HEK293T (cell line): ENCODE results near the gene RTTN.

ENCODE experiments used
- ARNT ChIP-seq: fragments of 450-650 bp; IDR thresholded peaks from 2 replicates; pipeline ENCODE4 v1.6.1; 2017; ENCODE audit warnings: mild to moderate bottlenecking
- BHLHE40 ChIP-seq: fragments of 450-650 bp; IDR thresholded peaks from 2 replicates; pipeline ENCODE4 v1.6.1; 2016; ENCODE audit warnings: mild to moderate bottlenecking, moderate library complexity, borderline replicate concordance
- ELF4 ChIP-seq: fragments of 450-650 bp; IDR thresholded peaks from 2 replicates; pipeline ENCODE4 v1.6.1; 2017; ENCODE audit warnings: antibody characterized with exemption
- FOXA1 ChIP-seq: fragments of 450-650 bp; IDR thresholded peaks from 2 replicates; pipeline ENCODE4 v1.6.1; 2016; ENCODE audit warnings: mild to moderate bottlenecking
- FOXK2 ChIP-seq: fragments of 450-650 bp; IDR thresholded peaks from 2 replicates; pipeline ENCODE4 v1.6.1; 2016; ENCODE audit warnings: mild to moderate bottlenecking
- FOXM1 ChIP-seq: fragments of 450-650 bp; IDR thresholded peaks from 2 replicates; pipeline ENCODE4 v1.6.1; 2017; ENCODE audit warnings: mild to moderate bottlenecking, borderline replicate concordance
- HDGF ChIP-seq: fragments of 450-650 bp; IDR thresholded peaks from 2 replicates; pipeline ENCODE4 v1.6.1; 2017; ENCODE audit warnings: antibody characterized with exemption, borderline replicate concordance
- LEF1 ChIP-seq: fragments of 450-650 bp; IDR thresholded peaks from 2 replicates; pipeline ENCODE4 v1.6.1; 2017; ENCODE audit warnings: mild to moderate bottlenecking, borderline replicate concordance
- NFRKB ChIP-seq: fragments of 450-650 bp; IDR thresholded peaks from 2 replicates; pipeline ENCODE4 v1.6.1; 2016; ENCODE audit warnings: mild to moderate bottlenecking, moderate library complexity
- PKNOX1 ChIP-seq: fragments of 450-650 bp; IDR thresholded peaks from 2 replicates; pipeline ENCODE4 v1.6.1; 2016
- SP1 ChIP-seq: fragments of 450-650 bp; IDR thresholded peaks from 2 replicates; pipeline ENCODE4 v1.6.1; 2017
- SUZ12 ChIP-seq: fragments of 450-650 bp; IDR thresholded peaks from 2 replicates; pipeline ENCODE4 v1.6.1; 2016; ENCODE audit warnings: mild to moderate bottlenecking
- TARDBP ChIP-seq: fragments of 450-650 bp; IDR thresholded peaks from 2 replicates; pipeline ENCODE4 v1.6.1; 2016
- ZNF384 ChIP-seq: fragments of 450-650 bp; IDR thresholded peaks from 2 replicates; pipeline ENCODE4 v1.6.1; 2016

- TF ChIP-seq FOXA1 (no peak), ARNT (no peak), HDGF (no peak), SUZ12 (no peak), TARDBP (no peak), FOXK2 (no peak), BHLHE40 (no peak), PKNOX1 (no peak), LEF1 (no peak), ZNF384 (no peak), SP1 (no peak), ELF4 (no peak), NFRKB (no peak), FOXM1 (no peak)
Measured at GRCh38 chr18:69961718-69962117, 243.8 kb downstream of the RTTN start.
